Measurements from ENCODE around the gene C8G. TPM values are rescaled to one million over a fixed set of nuclear protein-coding genes. Genes with fewer than 3 reads are reported as not detected.

The C8G gene
- total and polyA plus RNA-seq, 2 of the 8 experiments (the other 6 are each of a cell fraction or from before 2014, with no cell fraction given), result 0.62 to 0.80 TPM

DNA sequence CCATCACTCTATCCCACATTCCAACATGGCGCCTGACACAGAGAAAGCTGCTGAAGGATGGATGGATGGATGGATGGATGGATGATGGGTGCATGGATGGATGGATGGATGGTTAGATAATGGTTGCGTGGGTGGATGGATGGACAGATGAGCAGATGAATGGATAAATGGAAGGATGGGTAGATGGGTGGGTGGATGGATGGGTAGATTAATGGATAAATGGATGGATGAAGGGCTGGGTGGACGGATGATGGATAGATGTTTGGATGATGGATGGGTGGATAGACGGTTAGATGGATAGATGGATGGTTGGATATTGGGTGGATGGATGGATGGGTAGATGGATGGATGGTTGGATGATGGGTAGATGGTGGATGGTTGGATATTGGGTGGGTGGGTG, 11.6 kb downstream of the C8G start:
- H3K56ac ChIP-seq (replicated peaks; ENCODE audit: insufficient read length, low read depth, low read length), result no peak overlapping the region
- no peaks in the 10 kb centered on the region for H3K9me3 ChIP-seq (ENCODE audit: insufficient read depth in 2 of 2, low read depth in 1 of 2, low read length in 1 of 2)
- H3K14ac ChIP-seq (ENCODE audit: insufficient read length), result no peak overlapping the region
- peaks cover 0 to 2% (median 0%) of the 10 kb centered on the region in 4 experiments; a peak in 2 of 7 replicates for H3K4me1 ChIP-seq (replicated peaks in 1 of 4; ENCODE audit: control insufficient read depth in 3 of 4, insufficient read depth in 4 of 4, low read length in 3 of 4)
- no peak overlapping the region for H2BK15ac ChIP-seq (ENCODE audit: low read length)
- 91 to 100% methylated on average over 2 to 4 of the region's 4 CpGs for WGBS, 2 experiments (ENCODE audit: extremely low coverage in 1 of 2, insufficient coverage in 1 of 2, insufficient read length in 1 of 2, insufficient replicate concordance in 2 of 2, low coverage in 1 of 2, low lambda C conversion rate in 2 of 2, missing lambda C conversion rate in 1 of 2)
- no peak overlapping the region for H4K91ac ChIP-seq (replicated peaks; ENCODE audit: insufficient read length, low read length)
- H2BK12ac ChIP-seq (ENCODE audit: low read depth, low read length), result no peak overlapping the region
- H4K5ac ChIP-seq (ENCODE audit: insufficient read length, low read depth, low read length), result no peak overlapping the region
- no peak overlapping the region for H3K4me3 ChIP-seq (ENCODE audit: extremely low read depth in 1 of 4, insufficient read depth in 2 of 4, low read depth in 3 of 4, low read length in 4 of 4)
- FAIRE-seq, result no peak
- DNase-seq (ENCODE audit: low read depth in 1 of 2, low spot score in 2 of 2), result no peak
- no peak overlapping the region for H3K4ac ChIP-seq (replicated peaks; ENCODE audit: insufficient read length, low read depth, low read length)
- H3K4me2 ChIP-seq (ENCODE audit: insufficient read depth in 1 of 2, low read depth in 2 of 2, low read length in 2 of 2), result no peak overlapping the region
- H3K27me3 ChIP-seq (replicated peaks in 1 of 4; ENCODE audit: control insufficient read depth in 3 of 4, extremely low read depth in 1 of 4, insufficient read depth in 3 of 4, low read length in 3 of 4), result no peaks in the 10 kb centered on the region
- H2BK120ac ChIP-seq (replicated peaks; ENCODE audit: low read depth, low read length), result no peak overlapping the region
- H3K79me1 ChIP-seq (ENCODE audit: low read depth, low read length), result no peaks in the 10 kb centered on the region
- no peak overlapping the region for H2AK5ac ChIP-seq (ENCODE audit: low read depth, low read length)
- H3K79me2 ChIP-seq (ENCODE audit: control insufficient read depth in 1 of 2, insufficient read depth in 2 of 2, low read length in 2 of 2), result no peaks in the 10 kb centered on the region
- no peak overlapping the region for H2AFZ ChIP-seq (ENCODE audit: low read length)
- no peak overlapping the region for H3K18ac ChIP-seq (ENCODE audit: extremely low read depth, low read length)
- H3K36me3 ChIP-seq (ENCODE audit: control insufficient read depth in 2 of 4, insufficient read depth in 4 of 4, low read length in 3 of 4), result no peaks in the 10 kb centered on the region
- no peak overlapping the region for H3K27ac ChIP-seq (ENCODE audit: low read depth, low read length)
- POLR2A ChIA-PET (ENCODE audit: partially characterized antibody), result no interaction called here
- H4K8ac ChIP-seq (ENCODE audit: extremely low read depth, insufficient read depth, low read length), result no peak overlapping the region
- peaks cover 12% of the 10 kb centered on the region; the same call in 1 of the 2 replicates for H3K23me2 ChIP-seq (ENCODE audit: low read depth, low read length)
- H3K23ac ChIP-seq (ENCODE audit: insufficient read length), result no peak overlapping the region
- no peak overlapping the region for H2BK5ac ChIP-seq (ENCODE audit: low read depth, low read length)
- H2BK20ac ChIP-seq (ENCODE audit: low read length), result no peak overlapping the region
- CTCF ChIA-PET (ENCODE audit: partially characterized antibody), result no interaction called here
- TF ChIP-seq SIRT6 (IDR thresholded peaks at IDR 0.05; ENCODE audit: low read length) (no peak), GABPA (IDR thresholded peaks at IDR 0.05; ENCODE audit: borderline replicate concordance, insufficient read depth, low read length) (no peak), ASH2L (IDR thresholded peaks at IDR 0.05; ENCODE audit: low read length) (no peak), JUND (IDR thresholded peaks at IDR 0.05; ENCODE audit: low read length) (no peak), MAFK (IDR thresholded peaks at IDR 0.05; ENCODE audit: low read depth, low read length) (no peak), E2F6 (IDR thresholded peaks at IDR 0.05) (no peak)
- no peak overlapping the region for H3K9ac ChIP-seq (replicated peaks in 1 of 4; ENCODE audit: extremely low read depth in 1 of 4, low read depth in 3 of 4, low read length in 3 of 4)
- H4K20me1 ChIP-seq (replicated peaks in 1 of 2; ENCODE audit: control insufficient read depth in 1 of 2, insufficient read depth in 2 of 2, low read length in 2 of 2), result peaks cover 0 to 6% of the 10 kb centered on the region in 2 experiments
